ENCODE data around the gene AGRN.
"Not testable (repeated sequence)": the region's sequence is repeated elsewhere in the genome, so short reads cannot be mapped to it uniquely, and the experiment has no call there.

Gene AGRN

GRCh38 chr1:1003618-1004419, 16.1 kb upstream of the AGRN start:
- DNase-seq = no peak

- no peak for DNase-seq
Observed at GRCh38 chr1:1004420-1004779, 15.5 kb upstream of the AGRN start.

- peak; percentile 62 for DNase-seq
Observed at GRCh38 chr1:1004780-1005697, 14.9 kb upstream of the AGRN start.

- no peak for DNase-seq
Observed at GRCh38 chr1:1005774-1006304, 14.1 kb upstream of the AGRN start.

- peak; percentile 15 for DNase-seq
Observed at GRCh38 chr1:1006305-1007159, 13.4 kb upstream of the AGRN start.

GRCh38 chr1:1010131-1010530, 9.8 kb upstream of the AGRN start:
- DNase-seq = not testable (repeated sequence)

GRCh38 chr1:1011396-1011949, 8.4 kb upstream of the AGRN start:
- no peak for DNase-seq

- not testable (repeated sequence) for DNase-seq
Observed at GRCh38 chr1:1012736-1013104, 7.2 kb upstream of the AGRN start.

- peak; percentile 79 for DNase-seq
Observed at GRCh38 chr1:1013105-1013921, 6.6 kb upstream of the AGRN start, which contains the start of gene ISG15. TSS of gene ISG15 (plus strand) at chr1:1013497. CDS start at chr1:1013574, 77 bp downstream.

- no peak for DNase-seq
Observed at GRCh38 chr1:1013922-1014648, 5.8 kb upstream of the AGRN start.

GRCh38 chr1:1014799-1015681, 4.9 kb upstream of the AGRN start:
- DNase-seq = no peak

GRCh38 chr1:1017397-1018320, 2.3 kb upstream of the AGRN start:
- DNase-seq = not testable (repeated sequence)

GRCh38 chr1:1018321-1018685, 1.6 kb upstream of the AGRN start:
- not testable (repeated sequence) for DNase-seq

GRCh38 chr1:1019122-1019999, 559 bp upstream of the AGRN start:
- DNase-seq = peak; percentile 86

- no peak for DNase-seq
Observed at GRCh38 chr1:1020415-1021009, 592 bp downstream of the AGRN start.

GRCh38 chr1:1021010-1021919, 1.3 kb downstream of the AGRN start:
- peak; percentile 62 for DNase-seq
